ENCODE results near the gene PRODH2.

Gene PRODH2

DNA sequence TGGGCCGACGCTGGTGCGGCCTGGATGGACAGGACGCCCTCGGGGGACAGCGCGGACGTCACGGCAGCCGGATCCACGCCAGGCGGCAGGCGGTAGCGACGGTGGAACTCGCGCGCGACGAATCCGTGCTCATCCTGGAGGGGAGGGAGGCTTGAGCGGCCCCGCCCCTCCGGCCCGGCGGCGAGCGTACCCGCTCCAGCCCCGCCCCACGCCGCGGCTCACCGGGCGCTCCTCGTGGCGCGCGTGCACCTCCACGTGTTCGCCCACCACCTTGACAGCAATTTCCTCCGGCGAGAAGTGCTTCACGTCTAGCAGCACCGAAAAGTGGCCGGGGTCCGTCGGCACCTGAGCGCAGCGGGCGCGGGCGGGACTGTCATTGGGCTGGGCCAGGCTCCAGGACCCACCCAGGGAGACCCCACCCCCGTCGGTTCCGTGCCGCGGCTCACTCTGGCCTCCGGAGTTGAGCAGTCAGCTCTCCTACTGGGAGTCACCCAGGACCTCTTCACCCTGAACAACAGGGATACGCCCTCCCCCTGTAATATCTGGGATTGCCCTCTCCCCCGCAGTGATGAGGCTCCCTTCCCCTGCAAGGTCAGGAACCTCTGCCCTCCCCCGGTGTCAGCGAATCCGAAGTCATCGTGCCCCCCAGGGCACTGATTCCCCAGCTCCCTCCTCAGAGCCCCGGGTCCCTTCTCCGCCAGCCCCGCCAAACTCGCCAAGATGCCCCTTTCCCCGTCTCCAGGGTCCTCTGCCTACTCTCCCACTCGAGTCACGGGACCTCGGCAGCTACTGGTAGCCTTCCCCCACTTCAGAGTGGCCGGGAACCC is 56.9 kb downstream of the PRODH2 start:
- FAIRE-seq = no peak

DNA sequence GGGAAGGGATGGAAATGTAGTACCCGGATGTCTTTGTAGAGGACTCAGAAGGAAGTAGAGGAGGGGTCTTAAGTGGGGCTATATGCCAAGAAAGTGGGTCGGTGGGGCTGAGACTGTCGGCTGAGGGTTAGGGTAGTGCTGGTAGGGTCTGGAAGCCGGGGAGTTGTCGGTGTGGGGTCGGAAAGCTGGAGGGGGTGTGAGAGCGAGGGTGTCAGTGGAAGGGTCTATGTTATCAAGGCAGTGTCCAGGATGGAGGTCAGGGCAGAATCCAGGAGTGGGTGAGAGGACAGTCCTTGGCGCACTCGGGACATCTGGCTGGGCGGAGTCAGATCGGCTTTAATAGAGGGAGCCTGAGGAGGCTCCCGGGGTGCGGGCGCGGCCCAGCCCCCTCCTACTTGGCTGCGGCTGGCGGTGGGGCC is 57.5 kb downstream of the PRODH2 start:
- no peak for FAIRE-seq

DNA sequence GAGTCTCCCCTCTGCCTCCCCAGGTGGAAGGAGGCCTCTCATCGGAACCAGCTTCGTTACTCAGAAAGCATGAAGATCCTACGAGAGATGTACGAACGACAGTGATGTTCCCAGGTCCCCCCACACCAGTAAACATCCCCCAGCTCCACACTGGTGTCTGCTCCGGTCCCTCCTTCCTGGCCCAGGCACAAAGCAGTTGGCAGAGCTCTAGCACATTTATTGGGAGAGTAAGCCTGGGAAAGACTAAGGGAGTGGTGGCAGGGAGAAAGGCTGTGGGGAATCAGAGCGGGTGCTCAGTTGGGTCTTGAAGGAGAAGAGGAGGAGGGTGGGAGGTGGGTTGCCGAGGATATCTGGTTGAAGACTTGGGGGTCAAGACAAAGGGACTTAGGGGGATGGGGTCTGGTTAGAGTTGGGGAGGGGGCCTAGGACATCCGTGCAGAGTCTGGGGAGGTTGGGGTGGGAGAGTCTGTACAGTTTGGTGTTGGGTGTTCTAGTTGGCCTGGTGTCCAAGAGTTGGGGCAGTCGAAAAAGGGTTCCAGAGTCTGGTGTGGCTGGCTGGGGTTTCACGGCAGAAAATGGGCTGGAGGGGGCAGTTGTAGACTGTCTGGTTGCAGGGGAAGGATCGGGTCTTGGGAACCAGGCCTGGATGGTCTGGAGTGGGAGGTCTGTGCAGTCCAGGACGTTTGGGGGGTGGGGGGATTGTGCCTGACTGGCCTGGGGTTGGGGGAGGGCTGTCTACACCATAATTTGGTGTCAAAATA is 58.1 kb downstream of the PRODH2 start:
- no peak for FAIRE-seq

DNA sequence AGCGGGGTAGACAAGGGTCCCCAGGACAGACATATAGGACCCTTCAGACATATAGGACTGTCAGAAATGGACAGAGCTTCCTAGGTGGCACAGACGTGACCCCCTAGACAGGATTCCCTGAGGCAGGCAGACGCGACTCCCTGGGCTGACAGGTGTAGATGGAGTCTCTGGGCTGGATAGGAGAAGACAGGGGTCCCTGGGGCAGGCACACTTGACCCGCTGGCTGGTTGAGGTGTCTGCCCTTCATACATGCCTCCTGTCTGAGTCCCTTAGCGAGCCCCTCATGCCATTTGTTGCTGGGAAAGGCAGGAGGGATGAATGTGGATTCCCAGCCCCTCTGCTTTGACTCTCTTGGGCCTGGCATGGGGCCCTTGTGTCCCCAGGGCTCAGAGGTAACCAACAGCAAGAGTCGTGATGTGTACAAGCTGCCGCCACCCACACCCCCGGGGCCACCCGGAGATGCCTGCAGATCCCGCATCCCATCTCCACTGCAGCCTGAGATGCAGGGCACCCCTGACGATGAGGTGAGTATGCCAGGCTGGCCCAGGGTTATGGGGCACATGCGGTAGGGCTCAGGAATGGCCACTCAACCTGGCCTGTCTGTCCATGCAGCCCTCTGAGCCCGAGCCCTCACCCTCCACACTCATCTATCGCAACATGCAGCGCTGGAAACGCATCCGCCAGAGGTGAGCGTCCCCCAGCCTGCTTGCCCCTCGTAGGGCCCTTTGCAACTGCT is 58.8 kb downstream of the PRODH2 start:
- FAIRE-seq = no peak

DNA sequence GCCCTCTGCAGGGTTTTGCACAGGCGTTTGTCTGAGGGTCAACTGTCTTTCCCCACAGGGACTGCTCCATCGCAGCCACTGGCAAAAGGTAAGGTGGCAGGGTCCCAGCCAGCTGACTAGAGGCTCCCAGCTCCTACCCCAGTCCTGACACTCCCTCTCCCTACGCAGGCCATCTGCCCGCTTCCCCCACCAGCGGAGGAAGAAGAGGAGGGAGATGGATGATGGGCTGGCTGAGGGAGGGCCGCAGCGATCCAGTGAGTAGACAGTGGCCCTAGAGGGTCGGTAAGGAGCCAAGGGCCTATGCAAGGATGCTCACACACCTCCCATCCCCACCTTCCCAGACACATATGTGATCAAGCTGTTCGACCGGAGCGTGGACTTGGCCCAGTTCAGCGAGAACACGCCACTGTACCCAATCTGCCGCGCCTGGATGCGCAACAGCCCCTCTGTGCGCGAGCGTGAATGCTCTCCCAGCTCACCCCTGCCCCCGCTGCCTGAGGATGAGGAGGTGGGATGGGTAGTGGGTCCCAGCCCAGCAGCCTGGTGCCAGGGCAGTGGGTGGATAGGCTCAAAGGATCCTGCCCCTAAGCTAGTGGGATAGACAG is 59.8 kb downstream of the PRODH2 start:
- FAIRE-seq = no peak

DNA sequence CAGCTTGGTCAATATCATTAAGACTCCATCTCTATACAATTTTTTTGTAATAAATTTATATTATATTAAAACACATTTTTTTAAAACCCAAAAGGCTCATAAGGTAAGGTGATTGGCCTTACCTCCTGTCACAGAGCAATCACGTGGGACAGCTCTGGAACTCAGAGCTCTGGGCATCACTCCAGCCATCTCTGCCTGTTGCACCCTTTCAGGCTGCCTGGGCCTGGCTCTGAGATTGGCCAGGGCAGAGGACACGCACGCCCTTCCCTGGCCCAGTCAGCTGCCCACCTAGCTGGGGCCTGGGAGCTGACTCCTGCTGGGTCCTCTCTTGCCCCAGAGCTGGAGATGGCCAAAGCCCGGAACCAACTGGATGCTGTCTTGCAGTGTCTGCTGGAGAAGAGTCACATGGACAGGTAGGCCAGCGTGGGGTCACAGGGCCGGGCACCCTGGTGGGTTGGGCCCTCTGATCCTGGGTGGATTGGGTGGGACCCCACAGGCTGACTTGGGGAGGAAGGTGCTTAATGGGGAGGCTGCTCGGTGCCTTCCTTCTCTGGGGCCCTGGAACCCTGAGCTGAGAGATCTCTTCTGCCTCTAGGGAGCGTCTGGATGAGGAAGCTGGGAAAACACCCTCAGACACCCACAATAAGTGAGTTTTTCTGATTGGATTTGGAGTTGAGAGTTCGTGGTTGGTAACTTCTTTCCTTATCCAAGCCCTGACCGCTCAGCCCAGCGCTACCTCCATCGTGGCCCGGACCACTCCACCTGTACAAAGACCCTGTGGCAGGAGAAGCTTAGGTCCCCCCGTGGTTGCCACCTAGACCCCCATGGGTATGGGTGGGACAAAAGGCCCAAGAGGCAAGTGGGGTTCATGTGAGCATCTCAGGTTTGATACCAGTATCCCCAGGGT is 60.6 kb downstream of the PRODH2 start:
- no peak for FAIRE-seq

DNA sequence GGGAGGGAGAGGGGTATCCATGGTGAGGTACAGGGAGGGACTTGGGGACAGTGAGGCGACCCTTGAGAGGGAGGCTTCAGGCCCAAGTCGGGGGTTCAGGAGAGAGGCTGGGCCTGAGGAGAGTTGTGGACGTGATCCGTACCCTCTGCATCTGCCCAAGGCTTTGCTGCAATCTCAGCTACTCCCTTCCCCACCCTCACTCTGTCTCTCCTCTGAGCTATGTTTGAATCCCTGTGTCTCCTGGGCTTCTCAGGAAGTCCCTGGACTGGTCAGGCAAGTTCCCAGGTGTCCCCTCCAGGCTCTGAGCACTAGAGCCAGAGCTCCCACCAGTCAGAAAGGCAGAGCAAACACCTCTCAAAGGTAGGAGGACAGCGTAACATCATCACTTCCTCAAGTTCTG is 62.5 kb downstream of the PRODH2 start:
- FAIRE-seq = no peak

Data from colon (tissue), 2 donors.